ENCODE data around the gene LRFN5.
"Not testable (repeated sequence)": the region's sequence is repeated elsewhere in the genome, so short reads cannot be mapped to it uniquely, and the experiment has no call there.

Gene LRFN5

DNA sequence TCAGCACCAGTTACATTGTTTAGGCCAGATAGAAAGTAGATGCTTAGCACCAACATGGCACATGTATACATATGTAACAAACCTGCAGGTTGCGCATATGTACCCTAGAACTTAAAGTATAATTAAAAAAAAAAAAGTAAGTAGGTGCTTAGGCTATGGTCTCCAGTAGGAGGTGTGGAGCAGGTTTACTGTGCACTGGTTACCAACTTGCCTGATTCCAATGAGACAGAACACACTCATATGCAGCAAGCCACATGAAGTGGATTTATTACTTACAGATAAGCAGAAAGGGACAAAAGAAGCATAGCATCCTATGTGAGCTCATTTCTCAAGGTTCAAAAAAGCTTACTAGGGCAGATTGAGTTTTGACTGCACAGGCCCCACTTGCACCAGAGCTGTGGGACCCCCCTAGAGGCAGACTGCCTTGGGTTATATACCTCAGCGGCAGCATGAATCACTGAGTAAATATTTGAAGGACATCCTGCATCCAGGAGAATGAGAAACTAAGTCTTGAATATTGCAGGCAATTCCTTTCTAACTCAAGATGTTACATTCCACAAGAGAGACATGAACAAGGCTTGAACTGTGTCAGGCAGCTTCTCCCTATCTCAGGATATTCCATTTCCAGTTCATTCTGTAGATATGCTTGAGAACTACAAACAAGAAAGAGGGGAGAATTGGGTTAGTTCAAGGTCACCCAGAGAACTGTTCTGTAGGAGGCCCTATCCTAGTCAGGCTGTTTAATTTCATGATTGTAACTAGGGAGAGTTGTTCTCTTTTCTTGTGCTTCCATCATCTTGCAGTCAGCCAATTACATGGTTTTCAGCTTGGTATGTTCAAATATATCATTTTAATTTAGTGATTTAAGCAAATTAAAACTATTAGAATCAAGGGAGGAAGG, 30.1 kb downstream of the LRFN5 start:
- DNase-seq (ENCODE audit: low spot score): no peak

DNA sequence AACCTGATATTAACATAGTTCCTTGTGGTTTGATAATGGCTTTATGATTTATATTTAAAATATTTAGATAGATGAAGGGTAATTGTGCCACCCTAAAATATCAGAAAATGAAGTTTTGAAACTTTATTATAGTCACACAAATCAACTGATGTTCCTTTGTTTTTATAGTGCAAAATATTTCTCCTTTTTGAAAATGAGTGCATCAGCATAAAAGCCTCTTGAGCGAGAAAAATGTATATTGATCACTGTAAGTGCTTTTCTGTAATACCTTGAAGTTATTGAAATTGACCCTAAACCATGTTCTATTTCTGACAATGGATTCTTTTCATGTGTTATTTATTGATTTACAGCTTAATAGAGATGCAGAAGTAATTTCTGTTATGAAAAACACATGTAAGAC, 35.0 kb downstream of the LRFN5 start:
- DNase-seq (ENCODE audit: low spot score): no peak

DNA sequence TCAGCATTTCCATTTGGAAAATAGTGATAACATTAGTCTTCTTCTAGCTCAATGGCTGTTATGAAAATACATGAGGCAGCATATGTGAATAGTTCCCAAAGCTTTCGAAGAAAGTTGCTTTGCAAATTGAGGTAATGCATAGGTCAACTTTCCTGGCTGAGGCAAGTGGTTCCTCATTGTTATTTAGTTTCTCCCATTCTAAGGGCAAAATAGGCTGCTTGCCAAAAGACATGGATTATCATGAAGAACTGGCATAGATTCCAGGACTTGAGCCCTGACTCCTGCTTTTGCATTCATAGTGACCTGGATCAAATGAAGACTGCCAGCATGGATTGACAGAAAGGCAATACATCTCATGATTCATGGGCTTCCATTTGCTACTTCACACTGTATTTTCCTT, 35.7 kb downstream of the LRFN5 start:
- no peak for DNase-seq (ENCODE audit: low spot score)

DNA sequence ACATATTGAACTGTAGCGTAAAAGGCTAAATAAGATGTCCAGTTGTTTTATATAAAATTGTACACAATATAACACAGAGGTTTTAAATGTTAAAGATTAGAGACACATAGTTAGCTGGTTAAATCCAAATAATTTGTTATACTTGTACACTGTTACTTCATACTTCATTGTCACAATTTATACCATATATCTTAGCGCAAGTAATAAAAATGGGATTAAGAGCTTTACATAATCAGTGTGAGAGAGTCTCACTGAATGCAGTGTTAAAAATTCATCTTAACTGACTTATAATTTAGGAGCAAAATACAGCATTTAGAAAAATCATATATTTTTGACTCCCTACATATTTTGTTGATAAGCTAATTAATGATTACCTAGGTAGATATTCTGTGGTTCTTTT, 36.1 kb downstream of the LRFN5 start:
- DNase-seq (ENCODE audit: low spot score): no peak

DNA sequence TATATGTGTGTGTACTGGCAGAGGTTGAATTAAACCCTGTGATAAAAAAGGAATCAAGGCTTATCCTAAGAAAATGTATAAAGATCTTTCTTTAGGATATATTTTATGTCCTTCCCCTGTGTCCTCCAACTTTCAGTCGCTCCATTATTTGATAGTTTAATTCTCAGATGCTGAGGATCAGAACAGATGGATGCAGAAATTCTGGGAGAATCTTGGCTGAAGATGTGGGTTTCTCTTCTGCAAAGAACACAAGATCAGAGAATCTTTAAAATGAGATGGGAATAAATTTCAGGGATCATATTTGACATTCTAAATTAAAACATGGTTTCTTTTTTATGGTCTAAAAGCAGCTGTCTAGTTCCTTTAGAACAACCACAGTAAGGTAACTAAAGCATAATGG, 37.9 kb downstream of the LRFN5 start:
- no peak for DNase-seq (ENCODE audit: low spot score)

DNA sequence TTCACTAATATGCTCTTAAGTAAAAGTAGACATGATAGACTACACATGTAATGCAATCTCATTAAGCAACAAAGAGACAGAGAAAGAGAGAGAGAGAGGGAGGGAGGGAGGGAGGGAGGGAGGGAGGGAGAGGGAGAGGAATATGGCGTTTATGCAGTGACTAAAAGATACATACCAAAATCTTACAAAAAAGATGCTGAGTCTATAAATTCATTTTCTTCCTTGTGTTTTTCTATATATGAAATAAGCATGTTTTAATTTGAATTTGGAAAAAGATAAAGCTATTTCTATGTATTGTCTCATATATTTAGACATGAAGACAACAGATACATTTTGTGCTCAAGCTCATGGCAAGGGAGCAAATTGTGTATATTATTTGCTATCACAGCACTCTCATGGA, 44.1 kb downstream of the LRFN5 start:
- DNase-seq (ENCODE audit: low spot score): no peak

DNA sequence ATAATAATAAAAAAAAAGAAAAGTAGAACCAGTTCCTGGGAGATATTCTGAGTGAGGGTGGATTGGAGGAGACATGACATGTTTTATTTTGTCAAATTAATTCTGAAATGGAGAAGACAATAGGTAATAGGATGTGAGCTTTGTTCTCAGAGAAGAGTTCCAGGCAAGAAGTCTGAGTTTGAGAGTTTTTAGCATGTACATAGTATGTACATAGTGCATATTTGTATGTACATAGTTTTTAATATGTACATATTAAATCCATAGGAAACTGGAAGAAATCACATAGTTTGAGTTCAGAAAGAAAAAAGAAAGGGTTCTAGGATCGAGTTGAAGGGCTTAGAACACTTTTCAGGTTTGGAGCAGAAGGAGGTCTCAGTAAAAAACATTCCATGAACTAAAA, 47.5 kb downstream of the LRFN5 start:
- DNase-seq (ENCODE audit: low spot score): no peak

DNA sequence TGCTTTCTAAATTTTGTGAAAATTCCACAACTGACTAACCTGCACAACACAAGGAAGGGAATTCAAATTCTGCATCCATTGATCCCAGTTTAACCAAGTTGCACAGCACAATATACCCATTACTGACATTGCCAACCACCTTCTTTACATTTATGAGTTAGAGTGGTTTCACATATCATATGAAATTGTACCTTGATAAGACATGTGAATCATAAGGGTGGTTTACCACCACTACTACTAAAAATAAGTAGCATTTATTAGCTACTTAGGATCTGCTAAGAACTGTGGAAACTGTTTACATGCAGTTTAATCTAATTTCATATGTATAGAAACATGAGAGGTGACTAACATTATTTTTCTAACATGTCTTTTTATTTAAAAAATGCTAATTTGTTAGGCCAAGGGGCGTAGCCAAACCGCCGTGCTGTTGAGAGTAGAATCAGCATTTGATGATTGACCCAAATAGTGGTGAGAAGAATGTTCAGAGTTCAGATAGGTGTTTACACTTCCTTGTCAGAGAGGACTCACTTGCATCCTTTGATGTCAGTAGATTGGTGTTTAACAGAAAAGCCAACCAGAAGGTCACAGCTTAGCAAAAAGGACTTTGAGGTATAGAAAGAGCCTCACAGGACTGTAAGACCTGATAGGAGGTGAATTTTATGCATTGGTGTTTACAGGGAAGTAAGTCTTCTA, 56.2 kb downstream of the LRFN5 start:
- DNase-seq (ENCODE audit: low spot score): no peak

DNA sequence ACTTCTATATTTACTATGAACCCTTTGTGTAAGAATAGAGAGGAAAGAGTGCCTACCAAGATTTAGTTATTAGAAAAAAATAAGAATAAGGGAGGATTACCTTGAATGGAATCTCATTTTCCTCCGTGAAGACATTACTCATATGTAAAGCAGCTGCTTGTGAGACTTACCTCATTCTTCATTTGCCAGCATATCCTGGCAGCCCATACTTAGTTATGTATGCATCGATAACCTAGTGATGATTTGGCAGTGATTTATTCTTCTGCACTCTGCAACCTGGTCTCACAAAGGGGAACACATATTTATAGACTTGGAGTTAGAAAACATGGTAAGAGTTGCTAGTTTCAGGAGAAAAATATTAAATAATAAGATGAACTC, 56.8 kb downstream of the LRFN5 start:
- DNase-seq (ENCODE audit: low spot score): no peak

DNA sequence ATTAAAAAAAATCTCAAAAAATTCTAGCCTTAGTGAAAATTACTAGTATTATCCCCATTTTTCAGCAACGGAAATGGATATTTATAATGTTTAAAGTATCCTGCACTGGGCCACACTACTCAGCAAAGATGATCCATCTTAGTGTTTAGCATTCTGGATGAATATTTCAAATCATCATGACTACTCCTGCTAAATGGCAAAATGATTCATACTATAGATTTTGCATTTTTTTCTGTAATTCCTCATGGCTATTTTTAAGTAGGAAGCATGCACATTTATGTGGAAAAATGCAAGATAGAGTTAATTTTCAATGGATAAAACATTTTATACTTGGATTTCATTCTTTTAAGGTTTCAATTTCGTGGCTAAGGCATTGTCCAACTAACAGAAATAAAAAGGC, 59.6 kb downstream of the LRFN5 start:
- no peak for DNase-seq (ENCODE audit: low spot score)

DNA sequence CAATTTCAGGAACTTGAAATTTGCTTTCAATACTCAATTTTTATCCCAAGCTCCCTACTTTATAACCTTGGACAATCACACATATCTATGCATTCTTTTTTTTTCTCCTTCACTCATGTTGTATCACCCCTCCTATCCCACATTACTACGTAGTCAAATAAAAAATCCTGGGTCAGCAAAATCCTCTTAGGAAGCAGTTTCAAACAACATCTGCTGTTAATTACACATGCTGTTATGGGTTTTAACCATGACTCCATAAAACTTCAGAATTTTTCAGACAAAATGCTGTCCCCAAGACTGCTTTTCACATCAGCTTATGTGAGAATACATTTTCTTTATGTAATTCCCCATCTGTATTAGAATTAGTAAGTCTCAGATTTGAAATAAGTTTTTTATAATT, 61.7 kb downstream of the LRFN5 start:
- DNase-seq (ENCODE audit: low spot score): no peak

DNA sequence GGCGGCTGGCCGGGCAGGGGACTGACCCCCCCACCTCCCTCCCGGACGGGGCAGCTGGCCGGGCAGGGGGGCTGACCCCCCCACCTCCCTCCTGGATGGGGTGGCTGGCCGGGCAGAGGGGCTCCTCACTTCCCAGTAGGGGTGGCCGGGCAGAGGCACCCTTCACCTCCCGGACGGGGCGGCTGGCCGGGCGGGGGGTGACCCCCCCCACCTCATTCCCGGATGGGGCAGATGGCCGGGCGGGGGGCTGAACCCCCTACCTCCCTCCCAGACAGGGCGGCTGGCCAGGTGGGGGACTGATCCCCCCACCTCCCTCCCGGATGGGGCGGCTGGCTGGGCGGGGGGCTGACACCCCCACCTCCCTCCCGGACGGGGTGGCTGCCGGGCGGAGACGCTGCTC, 66.9 kb downstream of the LRFN5 start:
- not testable (repeated sequence) for DNase-seq (ENCODE audit: low spot score)

DNA sequence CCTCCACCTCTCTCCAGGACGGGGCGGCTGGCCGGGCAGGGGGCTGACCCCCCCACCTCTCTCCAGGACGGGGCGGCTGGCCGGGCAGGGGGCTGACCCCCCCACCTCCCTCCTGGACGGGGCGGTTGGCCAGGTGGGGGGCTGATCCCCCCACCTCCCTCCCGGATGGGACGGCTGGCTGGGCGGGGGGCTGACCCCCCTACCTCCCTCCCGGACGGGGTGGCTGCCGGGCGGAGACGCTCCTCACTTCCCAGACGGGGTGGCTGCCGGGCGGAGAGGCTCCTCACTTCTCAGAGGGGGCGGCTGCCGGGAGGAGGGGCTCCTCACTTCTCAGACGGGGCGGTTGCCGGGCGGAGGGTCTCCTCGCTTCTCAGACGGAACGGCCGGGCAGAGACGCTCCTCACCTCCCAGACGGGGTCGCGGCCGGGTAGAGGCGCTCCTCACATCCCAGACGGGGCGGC, 67.9 kb downstream of the LRFN5 start:
- not testable (repeated sequence) for DNase-seq (ENCODE audit: low spot score)

DNA sequence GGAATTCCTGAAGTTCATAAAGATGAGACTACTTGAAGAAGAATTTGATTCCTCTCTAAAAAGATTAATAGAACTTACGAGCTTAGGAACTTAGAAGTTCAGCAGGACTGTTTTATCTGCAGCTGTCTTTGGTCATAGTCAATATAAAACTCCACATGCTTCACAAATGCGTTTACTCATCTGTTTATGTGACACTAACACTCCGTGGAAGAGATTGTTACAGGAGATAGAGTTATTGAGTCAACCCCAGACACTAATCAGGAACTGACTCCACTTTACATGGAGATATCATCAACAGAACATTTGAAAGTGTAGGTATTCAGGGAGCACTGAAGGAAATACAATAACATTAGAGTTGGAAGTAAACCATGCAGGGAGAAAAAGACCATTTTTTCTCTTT, 92.8 kb downstream of the LRFN5 start:
- DNase-seq (ENCODE audit: low spot score): no peak

DNA sequence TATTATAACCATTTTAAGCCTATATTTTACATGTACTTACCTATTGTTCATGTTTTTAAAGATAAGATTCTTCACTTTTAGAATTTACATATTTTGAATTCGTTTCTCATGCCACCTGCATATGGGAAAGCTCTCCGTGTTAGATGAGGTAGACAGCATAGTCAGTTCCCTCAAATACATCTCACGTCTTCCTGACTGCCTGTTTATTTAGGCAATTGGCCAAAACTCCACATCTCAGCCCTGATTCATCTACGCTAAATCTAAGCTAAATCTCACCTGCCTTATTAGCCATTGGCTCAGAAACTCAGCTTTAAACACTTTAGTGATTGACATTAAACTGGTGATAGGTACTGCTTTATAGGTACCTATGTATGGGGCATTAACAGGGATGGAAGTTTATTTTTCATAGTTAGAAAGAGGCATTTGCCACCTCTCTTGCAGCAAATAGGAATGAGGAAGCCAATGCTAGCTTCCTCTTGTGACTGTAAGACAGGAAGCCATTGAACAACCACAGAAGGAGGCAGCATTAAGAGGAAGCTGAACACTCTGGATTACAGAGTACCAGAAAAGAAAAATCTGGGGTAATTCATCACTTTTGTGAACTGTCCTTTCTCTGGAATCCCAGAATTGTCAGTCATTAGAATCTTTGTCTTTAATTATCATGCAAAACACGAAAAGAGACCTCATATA, 111.9 kb downstream of the LRFN5 start:
- DNase-seq (ENCODE audit: low spot score): no peak

DNA sequence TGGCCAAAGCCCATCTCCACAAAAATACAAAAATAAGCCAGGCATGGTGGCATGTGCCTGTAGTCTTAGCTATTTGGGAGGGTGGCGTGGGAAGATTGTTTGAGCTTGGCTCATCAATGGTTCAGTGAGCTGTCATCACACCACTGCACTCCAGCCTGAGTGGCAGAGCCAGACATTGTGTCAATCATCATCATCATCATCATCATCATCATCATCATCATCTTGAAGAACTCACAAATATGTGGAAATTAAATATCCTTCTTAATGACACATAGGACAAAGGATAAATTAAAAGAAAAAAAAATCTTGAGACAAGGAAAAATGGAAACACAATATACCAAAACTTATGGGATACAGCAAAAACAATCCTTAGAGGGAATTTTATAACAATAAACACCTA, 132.5 kb downstream of the LRFN5 start:
- no peak for DNase-seq (ENCODE audit: low spot score)

DNA sequence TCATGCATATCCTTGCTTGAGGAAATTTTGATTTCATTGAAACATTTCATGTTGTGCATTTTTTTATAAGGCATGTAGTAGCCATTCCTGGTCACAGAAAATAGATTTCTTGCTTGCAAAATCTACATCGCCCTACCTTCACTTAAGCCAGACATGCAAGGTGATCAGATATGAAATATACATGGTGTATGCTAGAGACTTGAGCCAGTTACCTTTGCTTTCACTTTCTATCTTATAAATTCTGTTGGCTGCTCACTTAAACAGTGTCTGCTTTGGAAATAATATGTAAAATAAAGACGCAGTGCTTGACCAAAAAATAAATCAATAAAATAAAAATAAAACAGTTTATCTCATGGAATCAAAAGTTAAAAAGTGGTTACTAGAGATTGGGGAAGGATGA, 136.5 kb downstream of the LRFN5 start:
- DNase-seq (ENCODE audit: low spot score): no peak

DNA sequence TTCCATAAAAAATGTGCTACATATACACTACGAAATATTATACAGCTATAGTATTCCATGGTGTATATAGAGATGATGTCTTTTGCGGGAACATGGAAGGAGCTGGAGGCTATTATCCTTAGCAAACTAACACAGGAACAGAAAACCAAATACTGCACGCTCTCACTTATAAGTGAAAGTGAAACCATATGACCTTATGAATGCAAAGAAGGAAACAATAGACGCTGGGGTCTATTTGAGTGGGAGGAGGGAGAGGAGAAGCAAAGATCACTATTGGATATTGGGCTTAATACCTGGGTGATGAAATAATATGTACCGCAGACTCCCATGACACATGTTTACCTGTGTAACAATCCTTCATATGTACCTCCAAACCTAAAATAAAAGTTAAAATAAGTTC, 142.8 kb downstream of the LRFN5 start:
- peak; percentile 15 for DNase-seq (ENCODE audit: low spot score)

DNA sequence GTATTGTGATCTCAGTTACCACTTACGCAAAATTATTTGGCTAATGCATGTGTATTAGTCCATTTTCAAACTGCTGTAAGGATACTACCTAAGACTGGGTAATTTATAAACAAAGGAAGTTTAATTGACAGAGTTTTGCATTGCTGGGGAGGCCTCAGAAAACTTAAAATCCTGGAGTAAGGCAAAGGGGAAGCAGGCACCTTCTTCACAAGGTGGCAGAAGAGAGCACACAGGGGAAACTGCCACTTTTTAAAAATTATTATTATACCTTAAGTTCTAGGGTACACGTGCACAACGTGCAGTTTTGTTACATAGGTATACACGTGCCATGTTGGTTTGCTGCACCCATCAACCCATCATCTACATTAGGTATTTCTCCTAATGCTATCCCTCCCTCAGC, 143.9 kb downstream of the LRFN5 start:
- not testable (repeated sequence) for DNase-seq (ENCODE audit: low spot score)

DNA sequence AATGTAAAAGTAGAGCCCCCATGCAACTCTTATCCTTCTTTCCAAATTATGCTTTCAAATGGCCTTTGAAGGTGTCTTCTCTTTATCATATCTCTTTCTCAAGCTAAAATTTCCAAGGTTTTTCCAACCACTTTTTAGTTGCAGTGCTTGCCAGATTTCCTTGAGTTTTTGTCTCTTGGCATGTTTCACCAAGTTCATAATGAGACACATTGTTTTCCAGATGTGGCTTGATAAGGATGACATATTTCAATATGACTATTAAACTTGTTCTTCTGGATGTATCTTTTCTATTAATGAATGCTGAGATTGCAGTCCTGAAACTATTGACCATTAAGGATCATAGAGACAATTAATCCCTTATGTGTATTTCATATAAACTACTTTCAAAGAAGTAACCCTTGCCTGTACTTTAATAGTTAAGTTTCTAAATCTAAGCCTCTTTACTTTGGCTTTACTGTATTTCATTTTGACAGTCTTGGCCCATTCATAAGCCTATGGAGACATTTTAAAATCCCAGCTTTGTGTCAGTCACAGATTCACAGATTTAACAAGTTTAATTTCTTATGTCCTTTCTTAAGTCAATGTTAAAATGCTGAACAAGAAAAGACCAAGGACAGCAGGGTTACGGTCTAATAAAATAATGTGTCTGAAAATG, 151.5 kb downstream of the LRFN5 start:
- no peak for DNase-seq (ENCODE audit: low spot score)

DNA sequence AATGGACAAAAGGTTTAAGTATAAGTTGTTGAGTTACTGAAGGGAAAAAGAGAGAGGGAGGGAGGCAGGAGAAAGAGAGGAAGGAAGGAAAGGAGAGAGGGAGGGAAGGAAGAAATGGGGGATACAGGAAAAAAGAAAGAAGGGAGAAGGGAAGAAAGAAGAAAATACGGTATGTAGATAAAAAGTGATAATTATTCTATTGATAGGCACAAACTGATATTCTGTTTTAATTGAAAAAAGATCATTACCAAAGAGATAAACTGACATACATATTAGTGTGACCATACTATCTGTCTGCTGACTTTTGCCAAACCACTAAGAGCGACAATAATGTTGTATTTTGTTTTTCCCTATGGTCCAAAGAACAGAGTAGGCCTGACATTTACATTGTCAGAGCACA, 154.5 kb downstream of the LRFN5 start:
- no peak for DNase-seq (ENCODE audit: low spot score)

DNA sequence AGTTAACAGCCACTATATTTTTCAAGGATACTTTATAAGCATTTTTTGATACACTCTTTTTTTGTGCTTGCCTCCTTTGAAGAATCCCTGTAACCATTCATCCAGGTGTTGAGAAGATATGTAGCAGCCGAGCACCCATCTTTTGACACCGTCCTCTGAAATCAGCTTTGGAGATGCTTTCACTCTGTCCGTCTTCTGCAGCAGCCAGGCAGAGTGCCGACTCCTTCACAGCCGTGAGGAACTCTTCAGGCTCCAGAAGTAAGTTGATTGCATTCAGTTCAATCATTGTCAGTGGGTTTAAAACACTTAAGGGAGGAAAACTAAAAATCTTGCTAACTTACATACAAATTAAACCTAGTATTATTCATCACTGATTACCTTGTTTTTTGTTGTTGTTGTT, 160.1 kb downstream of the LRFN5 start:
- no peak for DNase-seq (ENCODE audit: low spot score)

Data from CD4-positive, alpha-beta T cell treated with Interleukin-6 at 100 ng/mL for 8 hours (primary cell).